Measurements from ENCODE around the gene FMN1. TPM values are rescaled to one million over a fixed set of nuclear protein-coding genes. Genes with fewer than 3 reads are reported as not detected.

The FMN1 gene, protein sequence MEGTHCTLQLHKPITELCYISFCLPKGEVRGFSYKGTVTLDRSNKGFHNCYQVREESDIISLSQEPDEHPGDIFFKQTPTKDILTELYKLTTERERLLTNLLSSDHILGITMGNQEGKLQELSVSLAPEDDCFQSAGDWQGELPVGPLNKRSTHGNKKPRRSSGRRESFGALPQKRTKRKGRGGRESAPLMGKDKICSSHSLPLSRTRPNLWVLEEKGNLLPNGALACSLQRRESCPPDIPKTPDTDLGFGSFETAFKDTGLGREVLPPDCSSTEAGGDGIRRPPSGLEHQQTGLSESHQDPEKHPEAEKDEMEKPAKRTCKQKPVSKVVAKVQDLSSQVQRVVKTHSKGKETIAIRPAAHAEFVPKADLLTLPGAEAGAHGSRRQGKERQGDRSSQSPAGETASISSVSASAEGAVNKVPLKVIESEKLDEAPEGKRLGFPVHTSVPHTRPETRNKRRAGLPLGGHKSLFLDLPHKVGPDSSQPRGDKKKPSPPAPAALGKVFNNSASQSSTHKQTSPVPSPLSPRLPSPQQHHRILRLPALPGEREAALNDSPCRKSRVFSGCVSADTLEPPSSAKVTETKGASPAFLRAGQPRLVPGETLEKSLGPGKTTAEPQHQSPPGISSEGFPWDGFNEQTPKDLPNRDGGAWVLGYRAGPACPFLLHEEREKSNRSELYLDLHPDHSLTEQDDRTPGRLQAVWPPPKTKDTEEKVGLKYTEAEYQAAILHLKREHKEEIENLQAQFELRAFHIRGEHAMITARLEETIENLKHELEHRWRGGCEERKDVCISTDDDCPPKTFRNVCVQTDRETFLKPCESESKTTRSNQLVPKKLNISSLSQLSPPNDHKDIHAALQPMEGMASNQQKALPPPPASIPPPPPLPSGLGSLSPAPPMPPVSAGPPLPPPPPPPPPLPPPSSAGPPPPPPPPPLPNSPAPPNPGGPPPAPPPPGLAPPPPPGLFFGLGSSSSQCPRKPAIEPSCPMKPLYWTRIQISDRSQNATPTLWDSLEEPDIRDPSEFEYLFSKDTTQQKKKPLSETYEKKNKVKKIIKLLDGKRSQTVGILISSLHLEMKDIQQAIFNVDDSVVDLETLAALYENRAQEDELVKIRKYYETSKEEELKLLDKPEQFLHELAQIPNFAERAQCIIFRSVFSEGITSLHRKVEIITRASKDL (N-terminal part only)
- 1 to 10 TPM in 1 of 2 donors, under 1 TPM in 1; 0.60 to 1.1 TPM for total RNA-seq
- 3.8 TPM for polyA plus RNA-seq (2013, experiment 1 of 2)
- 1.4 TPM for polyA plus RNA-seq (2013, experiment 2 of 2)
- long read RNA-seq, experiment 1, result 0 reads
- long read RNA-seq, experiment 2, result 0 reads
- long read RNA-seq, experiment 3, result 0 reads
- long read RNA-seq, experiment 4, result 0 reads

DNA sequence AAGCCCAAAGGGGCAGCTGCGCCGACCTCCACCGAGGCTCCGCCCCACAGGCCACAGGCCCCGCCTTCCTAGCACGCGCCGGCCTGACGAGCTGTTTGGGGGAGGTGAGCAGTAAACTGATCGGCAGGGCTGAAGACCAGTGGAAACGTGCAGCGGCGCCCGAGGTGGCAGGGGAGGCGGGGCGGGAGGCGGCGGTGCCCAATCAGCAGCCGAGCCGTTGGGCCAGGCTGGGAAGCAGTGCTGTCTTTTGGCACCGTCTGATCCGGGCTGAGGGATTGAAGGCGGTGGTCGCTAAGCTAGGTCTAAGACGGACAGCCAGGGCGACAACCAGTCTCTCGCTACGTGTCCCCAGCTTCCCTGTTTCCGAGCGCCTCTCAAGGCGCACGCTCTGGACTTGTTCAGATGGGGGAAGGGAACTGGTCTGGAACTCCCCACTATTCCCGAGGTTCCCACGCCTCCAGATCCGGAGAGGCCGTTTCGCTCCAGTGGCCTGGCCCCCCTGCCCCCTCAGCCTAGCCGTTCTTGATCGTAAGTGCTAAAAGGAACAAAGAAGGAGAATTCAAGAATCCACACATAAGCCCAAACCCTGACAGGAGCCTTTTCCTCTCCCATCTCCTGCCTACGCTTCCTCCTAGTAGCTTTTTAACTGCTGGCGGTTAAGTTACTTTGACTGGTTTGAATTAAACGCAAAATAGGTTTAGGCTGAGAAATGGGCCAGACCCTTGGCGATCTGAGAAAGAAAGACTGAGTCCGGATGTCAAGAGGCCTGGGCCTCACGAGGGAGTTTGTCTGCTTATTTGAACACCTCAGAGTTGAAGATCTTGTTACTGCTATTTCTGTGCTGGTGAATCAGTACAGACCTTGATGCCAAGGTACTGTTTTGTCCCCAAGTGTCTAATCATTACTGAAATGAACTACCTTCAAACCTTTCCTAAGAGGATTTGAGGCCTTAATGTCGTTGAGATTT, at the start of gene FMN1:
FMN1 (minus strand) TSS at position 11 of the 967 bp plus-strand sequence. CDS start 39,800 bp downstream, outside the sequence.
- Mint-ChIP-seq H3K27ac (peak within 1 kb of the TSS; percentile 86), H3K27me3 (ENCODE audit: insufficient read depth) (peaks cover 33% of the 10 kb centered on the region), H3K4me3 (peak within 1 kb of the TSS; percentile 62), H3K36me3 (ENCODE audit: low read depth) (no peaks in the 10 kb centered on the region), H3K4me1 (peaks cover 49% of the 10 kb centered on the region), H3K9me3 (no peaks in the 10 kb centered on the region)
- no peak within 1 kb of the TSS for H3K27ac ChIP-seq (ENCODE audit: low read depth, low read length)
- DNase-seq, result peak; percentile 99
- TF ChIP-seq, protein P1, sequence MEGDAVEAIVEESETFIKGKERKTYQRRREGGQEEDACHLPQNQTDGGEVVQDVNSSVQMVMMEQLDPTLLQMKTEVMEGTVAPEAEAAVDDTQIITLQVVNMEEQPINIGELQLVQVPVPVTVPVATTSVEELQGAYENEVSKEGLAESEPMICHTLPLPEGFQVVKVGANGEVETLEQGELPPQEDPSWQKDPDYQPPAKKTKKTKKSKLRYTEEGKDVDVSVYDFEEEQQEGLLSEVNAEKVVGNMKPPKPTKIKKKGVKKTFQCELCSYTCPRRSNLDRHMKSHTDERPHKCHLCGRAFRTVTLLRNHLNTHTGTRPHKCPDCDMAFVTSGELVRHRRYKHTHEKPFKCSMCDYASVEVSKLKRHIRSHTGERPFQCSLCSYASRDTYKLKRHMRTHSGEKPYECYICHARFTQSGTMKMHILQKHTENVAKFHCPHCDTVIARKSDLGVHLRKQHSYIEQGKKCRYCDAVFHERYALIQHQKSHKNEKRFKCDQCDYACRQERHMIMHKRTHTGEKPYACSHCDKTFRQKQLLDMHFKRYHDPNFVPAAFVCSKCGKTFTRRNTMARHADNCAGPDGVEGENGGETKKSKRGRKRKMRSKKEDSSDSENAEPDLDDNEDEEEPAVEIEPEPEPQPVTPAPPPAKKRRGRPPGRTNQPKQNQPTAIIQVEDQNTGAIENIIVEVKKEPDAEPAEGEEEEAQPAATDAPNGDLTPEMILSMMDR (conservative IDR thresholded peaks at IDR 0.05), result no peak
- no peaks in the 10 kb centered on the region for H3K36me3 ChIP-seq (ENCODE audit: control insufficient read depth, insufficient read depth, low read length)
- peak within 1 kb of the TSS; percentile 78 for H3K4me3 ChIP-seq (ENCODE audit: low read length)
- peaks cover 20% of the 10 kb centered on the region for H3K4me1 ChIP-seq (ENCODE audit: control insufficient read depth, insufficient read depth, low read length)
- H3K27me3 ChIP-seq (ENCODE audit: control insufficient read depth, insufficient read depth, low read length, poor library complexity, severe bottlenecking), result peaks cover 14% of the 10 kb centered on the region
- H3K9ac ChIP-seq (ENCODE audit: extremely low read depth, low read length, poor library complexity, severe bottlenecking), result peak within 1 kb of the TSS; percentile 48
- WGBS, 2 experiments (ENCODE audit: insufficient coverage in 1 of 2, insufficient read length in 1 of 2), result 12 to 25% methylated on average over 19 to 46 of the region's 46 CpGs
- H3K9me3 ChIP-seq (ENCODE audit: control insufficient read depth, low read length), result no peaks in the 10 kb centered on the region

DNA sequence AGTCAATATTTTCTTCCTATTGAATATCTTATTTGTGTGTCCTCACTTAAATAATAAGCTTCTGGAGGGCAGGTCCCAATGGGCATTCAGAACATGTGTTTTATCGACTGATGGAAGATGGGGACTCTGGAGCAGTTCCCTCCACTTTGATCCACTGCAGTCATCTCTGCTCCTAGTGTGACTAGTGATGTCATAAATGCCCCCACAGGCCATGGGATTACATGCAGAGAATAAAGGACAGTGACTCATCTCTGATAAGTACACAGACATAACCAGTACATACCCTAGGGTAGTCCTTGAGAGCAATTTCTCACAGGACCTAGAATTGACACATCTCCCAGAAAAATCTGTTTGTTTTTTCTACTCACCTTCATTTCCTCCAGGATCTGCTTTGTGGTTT, 49.4 kb upstream of the FMN1 start:
- TF ChIP-seq, protein P1 (conservative IDR thresholded peaks at IDR 0.05), result no peak
- H3K36me3 ChIP-seq (ENCODE audit: control insufficient read depth, insufficient read depth, low read length), result no peaks in the 10 kb centered on the region
- H3K27ac ChIP-seq (ENCODE audit: low read depth, low read length), result no peak overlapping the region
- H3K9me3 ChIP-seq (ENCODE audit: control insufficient read depth, low read length), result no peaks in the 10 kb centered on the region
- no peak overlapping the region for H3K4me3 ChIP-seq (ENCODE audit: low read length)
- DNase-seq, result no peak
- Mint-ChIP-seq H3K36me3 (ENCODE audit: low read depth) (no peaks in the 10 kb centered on the region), H3K4me3 (no peak overlapping the region), H3K9me3 (no peaks in the 10 kb centered on the region), H3K27me3 (ENCODE audit: insufficient read depth) (peaks cover under 1% of the 10 kb centered on the region), H3K27ac (no peak overlapping the region), H3K4me1 (peaks cover 33% of the 10 kb centered on the region)
- 94% methylated on average over 1 of the region's 1 CpG; no CpG with 5 or more reads in 1 of the 2 experiments for WGBS, 2 experiments (ENCODE audit: insufficient coverage in 1 of 2, insufficient read length in 1 of 2)
- H3K4me1 ChIP-seq (ENCODE audit: control insufficient read depth, insufficient read depth, low read length), result peaks cover 19% of the 10 kb centered on the region
- H3K9ac ChIP-seq (ENCODE audit: extremely low read depth, low read length, poor library complexity, severe bottlenecking), result no peak overlapping the region
- H3K27me3 ChIP-seq (ENCODE audit: control insufficient read depth, insufficient read depth, low read length, poor library complexity, severe bottlenecking), result no peaks in the 10 kb centered on the region

Data from endodermal cell (in vitro differentiated cells).